ENCODE results near the gene MBD3.

Gene MBD3

DNA sequence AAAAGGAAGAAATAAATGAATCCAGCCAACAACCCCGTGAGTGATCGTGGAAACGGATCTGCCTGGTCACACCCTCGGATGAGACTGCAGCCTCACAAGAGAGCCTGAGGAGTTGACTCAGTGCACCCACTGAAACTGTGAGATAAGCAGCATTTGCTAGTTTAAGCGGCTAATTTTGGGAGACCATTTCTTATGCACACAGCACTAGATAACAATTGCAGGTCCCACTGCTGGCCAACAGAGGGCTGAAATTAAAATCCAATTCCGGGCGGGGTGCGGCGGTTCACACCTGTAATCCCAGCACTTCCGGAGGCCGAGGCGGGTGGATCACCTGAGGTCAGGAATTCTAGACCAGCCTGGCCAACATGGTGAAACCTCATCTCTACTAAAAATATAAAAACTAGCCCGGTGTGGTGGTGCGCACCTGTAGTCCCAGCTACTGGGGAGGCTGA lies 9.0 kb upstream of the MBD3 start:
- in situ Hi-C loops (cut with MboI; ENCODE audit: low sequenced_read_pairs), result no loop called here

DNA sequence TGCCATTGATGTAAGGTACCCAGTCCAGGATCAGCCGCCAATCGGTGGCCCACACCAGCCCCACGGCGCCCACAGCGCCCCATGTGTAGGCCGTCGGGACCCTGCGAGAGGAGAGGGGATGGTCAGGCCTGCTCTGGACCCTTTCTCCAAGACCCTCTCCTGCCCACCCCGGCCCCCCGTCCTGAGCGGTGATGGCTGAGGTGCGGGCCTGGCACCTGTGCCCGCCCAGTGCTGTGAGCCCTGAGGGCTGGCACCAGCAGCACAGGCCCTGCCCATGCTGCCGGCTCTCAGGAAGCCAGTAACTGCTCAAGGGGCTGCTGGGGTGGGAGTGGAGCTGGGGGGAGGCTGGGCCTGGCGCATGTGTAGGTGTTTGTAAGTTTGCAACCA lies 6.8 kb upstream of the MBD3 start:
- in situ Hi-C loops (cut with MboI; ENCODE audit: low sequenced_read_pairs), result no loop called here

DNA sequence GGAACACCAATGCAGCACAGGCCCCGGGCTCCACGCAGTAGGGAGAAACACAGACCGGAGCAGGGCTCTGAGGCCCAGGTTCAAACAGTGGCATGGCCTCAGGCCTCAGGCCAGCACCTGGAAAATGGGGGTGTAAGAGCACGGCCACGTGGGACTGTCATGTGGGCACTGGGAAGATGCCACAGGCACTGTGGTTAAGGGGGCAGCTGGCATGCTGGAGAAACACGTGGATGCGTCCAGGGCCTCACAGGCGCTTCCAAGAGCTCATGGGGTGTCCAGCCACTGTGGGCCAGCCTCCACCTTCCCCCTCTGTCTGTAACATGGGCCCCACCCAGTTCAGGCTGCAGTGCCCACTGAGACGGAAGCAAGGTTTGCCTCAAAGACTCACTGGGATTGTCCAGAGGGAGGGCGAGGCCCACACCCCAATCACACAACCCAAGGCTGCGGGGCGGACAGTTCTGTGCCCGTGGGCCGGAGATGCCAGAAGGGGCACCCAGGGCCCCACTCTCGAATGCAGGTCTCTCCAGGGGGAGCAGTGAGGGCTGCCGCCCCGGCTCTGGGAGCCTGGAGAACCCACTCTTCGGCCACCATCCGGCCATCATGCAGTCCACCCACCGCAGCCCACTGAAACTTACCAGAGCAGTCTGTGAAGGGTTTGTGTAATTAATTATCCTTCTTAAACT lies 6.3 kb upstream of the MBD3 start:
- in situ Hi-C loops (cut with MboI; ENCODE audit: low sequenced_read_pairs), result no loop called here

DNA sequence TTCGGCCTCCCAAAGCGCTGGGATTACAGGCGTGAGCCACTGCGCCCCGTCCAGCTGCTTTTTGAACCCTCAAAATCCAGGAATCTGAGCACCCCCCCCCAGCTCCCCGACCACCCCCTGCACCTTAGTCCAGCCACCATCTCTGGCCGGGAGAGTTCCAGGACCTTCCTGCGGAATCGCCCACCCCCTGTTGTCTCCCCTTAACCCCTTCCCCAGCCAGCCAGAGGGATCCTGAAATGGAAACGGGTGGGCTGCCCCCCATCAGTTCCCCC lies 772 bp upstream of the MBD3 start:
- in situ Hi-C loops (cut with MboI; ENCODE audit: low sequenced_read_pairs), result no loop called here

DNA sequence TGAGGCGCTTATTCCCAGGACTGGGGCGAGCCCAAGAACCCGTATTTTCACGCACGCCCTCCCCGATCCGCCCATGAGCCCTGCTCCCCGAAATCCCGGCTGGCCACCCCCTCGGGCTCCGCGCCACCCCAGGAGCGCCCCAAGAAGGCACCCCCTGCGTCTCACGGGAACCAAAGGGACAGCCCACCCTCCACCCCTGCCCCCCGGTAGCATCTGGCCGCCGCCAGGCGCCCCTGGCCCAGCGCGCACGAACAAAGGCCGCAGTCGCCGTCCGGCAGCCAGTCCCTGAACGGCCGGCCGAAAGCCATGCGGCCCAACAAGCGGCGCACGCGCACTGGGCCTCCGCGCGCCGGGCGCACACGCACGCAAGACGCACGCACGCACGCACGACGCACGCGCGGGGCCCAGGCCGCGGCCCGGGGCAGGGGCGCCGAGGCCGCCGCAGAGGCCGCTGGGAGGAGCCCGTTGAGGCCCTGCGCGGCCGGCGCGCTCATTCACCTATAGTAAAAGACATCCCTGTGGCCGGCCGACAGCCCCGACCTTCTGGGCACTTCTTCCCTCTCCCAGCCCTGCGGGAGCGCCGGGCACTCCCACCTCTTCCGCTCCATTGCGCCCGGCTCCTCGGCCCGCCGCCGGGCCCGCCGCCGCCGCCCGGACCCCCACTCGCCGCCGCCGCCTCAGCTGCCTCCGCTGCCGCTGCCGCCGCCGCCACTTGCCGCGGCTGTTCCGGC lies 476 bp downstream of the MBD3 start:
- in situ Hi-C loops (cut with MboI; ENCODE audit: low sequenced_read_pairs), result no loop called here

DNA sequence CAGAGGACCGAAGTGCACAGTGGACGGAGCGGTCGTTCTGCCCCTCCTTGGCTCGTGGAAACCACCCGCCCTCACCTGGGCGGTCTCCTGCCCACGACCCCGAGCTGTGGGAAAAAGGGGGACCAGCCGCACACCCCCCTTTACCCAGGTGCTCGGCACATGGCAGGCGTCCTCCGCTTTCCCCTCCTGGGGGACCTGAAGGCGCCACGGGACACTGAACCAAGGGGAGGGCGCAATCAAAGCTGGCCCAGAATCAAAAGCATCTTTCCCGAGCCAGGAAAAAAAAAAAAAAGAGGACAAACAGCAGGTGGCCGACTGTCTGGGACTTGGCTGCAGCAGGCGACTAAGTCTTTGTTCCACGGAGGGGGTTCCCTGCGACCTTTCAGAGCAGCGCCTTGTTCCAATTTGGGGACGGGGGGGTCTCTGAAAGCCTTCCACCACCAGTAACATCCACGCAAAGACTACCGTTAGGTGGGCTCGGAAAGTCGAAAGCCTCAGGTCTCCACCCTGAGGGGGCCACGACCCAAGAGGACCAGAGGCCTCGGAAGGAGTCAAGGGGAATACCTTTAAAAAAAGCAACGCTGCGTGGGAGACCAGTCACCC lies 1.1 kb downstream of the MBD3 start:
- in situ Hi-C loops (cut with MboI; ENCODE audit: low sequenced_read_pairs), result no loop called here

DNA sequence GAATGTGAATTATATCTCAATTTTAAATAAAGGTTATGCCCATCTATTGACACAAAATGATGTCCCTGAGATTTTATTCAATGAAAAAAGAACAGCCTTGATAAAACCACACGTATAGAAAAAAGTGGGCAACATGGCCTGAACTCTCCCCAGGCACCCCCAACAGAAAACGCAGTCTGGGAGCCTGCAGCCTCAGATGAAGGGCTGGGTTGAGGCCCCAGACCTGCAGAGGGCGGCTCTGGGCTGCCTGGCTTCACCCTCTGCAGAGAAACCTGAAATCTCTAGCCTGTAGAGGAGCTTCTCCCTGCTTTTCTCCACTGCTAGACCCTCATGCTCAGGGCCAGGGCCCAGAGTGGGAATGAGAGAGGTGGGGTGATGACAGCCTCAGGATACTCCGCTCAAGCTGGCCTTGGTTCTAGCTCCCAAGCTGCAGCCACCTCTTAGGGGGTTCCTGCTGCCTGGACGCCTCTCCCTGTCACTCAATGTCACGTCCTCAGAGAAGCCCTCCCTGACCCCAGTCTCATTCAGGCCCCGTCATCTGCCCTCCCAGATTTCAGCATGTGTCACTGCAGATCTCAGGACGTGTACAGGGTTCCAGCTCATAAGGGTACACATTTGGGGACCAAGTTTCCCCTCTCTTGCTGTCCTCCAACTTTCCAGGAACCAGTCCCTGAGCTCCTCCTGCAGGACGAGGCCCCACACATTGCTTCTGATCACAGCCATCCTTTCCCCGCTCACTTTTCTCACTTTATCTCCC lies 1.8 kb downstream of the MBD3 start:
- in situ Hi-C loops (cut with MboI; ENCODE audit: low sequenced_read_pairs), result no loop called here

DNA sequence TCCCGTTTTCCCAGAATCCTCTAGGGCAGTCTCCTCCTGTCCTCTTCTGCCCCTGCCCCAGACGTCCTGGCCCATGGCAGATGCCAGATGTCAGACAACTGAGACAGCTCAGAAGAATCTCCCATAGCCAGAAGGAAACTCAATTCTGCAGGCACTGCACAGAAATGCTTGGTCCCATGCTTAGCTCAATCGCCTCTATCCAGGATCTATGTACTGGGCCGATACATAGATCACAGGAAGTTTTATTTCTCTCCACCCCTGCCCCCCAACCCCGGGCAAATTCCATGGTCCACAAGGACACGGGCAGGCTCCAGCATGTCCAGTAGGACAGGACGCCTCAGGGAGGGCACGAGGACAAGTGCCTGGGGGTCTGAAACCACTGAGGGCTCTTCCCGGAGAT lies 4.8 kb downstream of the MBD3 start:
- in situ Hi-C loops (cut with MboI; ENCODE audit: low sequenced_read_pairs), result no loop called here

DNA sequence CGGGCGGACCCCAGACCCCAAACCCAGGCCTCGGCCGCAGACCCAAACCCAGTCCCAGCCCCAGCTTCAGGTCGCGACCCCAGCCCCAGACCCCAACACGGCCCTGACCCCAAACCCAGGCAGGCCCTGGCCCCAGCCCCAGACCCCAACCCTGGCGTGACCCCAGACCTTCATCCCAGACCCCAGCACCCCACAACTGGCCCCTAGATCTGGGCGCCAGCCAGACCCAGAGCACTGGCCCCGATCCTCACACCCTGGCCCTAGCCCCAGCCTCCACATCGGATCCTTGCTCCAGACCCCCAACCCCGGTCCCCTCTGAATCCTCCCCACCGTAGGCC lies 7.5 kb downstream of the MBD3 start:
- in situ Hi-C loops (cut with MboI; ENCODE audit: low sequenced_read_pairs), result no loop called here

DNA sequence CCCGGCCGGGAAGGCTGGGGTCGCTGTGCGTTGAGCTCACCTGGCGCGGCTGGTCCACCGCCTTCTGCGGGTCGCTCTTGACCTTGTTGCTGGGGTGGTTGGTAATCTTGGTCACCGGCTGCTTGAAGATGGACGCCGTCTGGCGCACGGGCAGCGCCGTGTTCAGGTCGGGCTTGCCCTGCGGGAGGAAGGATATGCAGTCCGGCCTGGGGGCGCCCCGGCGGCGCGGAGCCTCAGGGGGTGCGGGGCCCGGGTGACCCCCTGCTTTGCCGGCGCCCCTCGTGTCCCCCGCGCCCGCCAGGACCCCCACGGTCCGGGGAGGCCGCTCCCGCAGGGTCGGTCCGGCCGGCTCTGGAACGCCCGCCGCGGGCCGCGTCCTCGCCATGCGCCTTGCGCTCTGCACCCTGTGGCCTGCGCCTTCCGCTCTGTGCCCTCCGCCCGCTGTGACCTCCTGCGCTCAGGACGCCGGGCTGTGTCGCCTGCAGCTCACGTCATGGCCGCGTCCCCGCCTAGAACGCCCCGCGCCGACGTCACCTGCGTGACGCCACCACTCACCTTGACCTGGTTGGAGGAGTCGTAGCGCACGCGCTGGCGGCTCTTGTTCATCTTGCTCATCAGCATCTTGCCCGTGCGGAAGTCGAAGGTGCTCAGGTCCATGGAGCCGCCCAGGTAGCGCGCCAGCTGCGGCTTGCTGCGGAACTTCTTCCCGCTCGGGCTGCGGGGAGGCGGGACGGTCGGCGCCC lies 8.0 kb downstream of the MBD3 start:
- in situ Hi-C loops (cut with MboI; ENCODE audit: low sequenced_read_pairs), result no loop called here

DNA sequence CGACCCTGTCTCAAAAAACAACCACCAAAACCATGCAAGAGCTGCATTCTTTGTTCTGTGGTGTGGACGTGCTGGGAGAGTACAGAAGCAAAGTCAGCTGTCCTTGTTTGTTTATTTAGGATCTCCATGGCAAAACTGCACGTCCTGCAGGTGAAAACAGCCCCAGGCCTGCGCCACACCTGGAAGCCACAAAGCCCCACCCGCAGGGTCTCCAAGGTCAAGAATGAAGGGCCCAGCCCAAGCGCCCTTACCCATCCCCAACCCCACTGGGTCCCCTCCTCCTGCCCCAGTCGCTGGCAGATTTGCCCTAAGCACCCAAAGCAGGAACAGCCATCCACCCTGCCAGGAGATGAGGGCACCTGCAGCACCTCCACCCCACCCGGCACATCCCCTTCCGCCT lies 10.5 kb downstream of the MBD3 start:
- in situ Hi-C loops (cut with MboI; ENCODE audit: low sequenced_read_pairs), result no loop called here

DNA sequence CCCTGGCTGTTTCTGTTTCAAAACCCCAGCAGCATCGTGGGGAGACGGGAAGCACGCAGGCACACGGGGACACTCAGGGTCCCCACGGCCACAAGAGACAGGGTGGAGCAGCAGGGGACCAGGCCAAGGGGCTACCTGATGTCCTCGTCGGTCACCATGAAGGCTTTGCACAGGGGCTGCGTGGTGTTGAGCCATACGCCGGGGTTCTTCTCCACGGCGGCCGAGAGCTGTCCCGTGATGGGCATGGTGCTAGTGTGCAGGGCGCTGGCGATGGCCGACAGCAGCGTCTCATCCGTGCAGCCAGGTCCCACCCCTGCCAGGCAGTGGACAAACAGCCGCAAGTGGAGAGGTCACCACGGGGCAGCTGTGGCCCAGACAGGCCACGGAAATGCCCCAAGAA lies 11.7 kb downstream of the MBD3 start:
- in situ Hi-C loops (cut with MboI; ENCODE audit: low sequenced_read_pairs), result no loop called here

DNA sequence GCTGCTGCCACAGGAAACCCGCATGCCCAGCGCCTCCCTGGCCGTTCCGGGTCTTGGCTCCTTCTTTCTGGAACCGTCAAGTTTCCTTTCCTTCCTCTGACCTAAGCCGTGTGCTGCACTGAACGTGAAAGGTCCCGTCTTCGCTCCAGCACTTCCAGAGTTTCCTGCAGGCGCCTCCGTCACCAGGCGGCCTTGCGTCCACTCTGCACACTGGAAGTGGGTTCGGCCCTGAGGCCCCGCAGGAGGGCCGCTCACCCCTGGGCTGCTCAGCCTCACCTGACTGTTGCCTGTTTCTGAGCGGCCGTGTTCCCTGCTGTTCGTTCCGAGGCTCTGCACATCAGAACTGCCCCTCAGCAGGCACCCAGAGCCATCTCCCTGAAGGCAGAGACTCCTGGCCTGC lies 12.3 kb downstream of the MBD3 start:
- in situ Hi-C loops (cut with MboI; ENCODE audit: low sequenced_read_pairs), result no loop called here

DNA sequence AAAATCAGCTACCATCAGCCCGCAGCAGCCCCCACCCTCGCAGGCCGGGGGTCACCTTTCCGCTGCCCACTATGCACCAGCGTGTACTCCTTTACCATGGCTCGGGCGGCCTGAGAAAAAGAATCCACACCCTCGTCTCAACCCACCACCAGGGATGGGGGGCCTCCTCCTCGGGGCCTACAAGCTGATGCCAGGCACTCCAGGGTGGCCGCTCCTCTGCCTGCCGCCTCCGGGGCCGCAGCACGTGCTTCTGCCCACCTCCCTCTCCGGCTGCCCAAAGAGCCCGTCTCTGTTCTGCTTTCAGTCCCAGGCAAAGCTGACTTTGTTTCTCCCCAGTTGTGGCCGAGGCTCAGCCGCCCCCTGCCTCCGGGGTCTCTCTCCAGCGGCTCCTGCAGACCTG lies 13.4 kb downstream of the MBD3 start:
- in situ Hi-C loops (cut with MboI; ENCODE audit: low sequenced_read_pairs), result no loop called here

DNA sequence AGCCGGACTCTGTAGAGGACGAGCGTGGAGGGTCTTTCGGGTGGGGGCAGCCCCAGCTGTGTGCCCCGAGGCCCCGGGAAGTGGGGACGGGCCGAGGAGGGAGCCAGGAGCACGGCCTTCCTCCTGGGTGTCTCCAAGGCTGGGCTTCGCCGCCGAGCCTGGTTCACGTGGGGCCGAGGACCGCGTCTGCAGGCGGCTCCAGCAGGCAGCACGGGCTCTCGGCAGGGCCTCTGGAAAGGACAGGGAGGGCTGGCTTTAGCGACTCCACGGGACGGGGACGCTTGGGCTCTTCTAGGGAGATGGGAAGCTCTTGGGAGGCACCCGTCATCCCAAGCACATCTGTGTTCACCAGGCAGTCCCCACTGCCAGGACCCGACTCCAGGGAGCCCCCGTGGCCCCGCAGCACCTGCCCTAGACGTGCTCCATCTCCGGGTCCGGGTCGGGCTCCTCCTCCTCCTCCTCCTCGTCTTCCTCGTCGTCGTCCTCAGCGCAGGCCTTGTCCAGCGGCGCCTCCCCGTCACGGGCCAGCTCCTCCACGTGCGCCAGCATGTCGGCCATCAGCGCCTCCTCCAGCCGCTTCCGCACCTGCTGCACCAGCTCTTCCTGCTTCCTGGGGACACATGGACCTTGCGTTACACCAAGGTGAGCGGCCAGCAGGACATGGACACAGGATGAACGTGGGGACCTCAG lies 14.6 kb downstream of the MBD3 start:
- in situ Hi-C loops (cut with MboI; ENCODE audit: low sequenced_read_pairs), result no loop called here

DNA sequence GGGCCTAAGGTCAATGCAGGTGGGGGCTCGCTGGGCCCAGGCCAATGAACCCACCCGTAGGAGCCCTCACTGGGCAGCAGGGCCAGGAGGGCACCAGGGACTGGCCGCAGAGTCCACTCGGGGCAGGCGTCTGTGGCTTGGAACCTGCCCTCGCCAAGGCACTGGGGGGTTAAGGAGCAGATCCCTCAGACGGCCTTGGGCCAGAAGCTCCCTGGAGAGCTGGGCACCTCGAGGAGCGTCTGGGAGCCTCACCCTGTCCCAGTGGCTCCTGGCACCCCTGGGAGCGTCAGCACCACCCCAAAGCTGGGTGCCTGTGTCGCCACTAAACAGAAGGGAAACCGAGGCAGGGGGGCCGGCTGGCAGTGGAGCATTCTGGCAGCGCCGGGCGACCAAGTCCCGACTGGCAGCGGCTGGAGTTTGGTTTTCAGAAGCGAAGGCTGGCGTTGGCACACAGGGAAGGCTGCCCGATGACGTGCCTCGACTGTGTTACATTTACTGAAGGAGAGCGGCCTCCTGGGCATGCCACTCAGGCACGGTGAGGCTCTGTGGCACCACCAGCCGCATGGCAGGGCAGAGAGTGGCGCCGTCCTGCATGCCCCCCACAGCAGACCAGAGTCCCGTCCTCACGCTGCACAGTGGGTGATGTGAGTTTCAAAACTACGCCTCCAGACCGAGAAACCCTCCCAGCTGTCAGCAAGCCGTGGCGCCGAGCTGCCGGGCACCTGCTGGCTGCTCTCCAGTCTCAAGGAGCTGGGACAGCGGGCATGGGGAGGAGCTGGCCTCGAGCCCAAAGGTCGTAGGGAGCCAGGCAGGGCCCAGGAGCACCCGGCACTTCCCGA lies 15.4 kb downstream of the MBD3 start:
- in situ Hi-C loops (cut with MboI; ENCODE audit: low sequenced_read_pairs), result no loop called here

DNA sequence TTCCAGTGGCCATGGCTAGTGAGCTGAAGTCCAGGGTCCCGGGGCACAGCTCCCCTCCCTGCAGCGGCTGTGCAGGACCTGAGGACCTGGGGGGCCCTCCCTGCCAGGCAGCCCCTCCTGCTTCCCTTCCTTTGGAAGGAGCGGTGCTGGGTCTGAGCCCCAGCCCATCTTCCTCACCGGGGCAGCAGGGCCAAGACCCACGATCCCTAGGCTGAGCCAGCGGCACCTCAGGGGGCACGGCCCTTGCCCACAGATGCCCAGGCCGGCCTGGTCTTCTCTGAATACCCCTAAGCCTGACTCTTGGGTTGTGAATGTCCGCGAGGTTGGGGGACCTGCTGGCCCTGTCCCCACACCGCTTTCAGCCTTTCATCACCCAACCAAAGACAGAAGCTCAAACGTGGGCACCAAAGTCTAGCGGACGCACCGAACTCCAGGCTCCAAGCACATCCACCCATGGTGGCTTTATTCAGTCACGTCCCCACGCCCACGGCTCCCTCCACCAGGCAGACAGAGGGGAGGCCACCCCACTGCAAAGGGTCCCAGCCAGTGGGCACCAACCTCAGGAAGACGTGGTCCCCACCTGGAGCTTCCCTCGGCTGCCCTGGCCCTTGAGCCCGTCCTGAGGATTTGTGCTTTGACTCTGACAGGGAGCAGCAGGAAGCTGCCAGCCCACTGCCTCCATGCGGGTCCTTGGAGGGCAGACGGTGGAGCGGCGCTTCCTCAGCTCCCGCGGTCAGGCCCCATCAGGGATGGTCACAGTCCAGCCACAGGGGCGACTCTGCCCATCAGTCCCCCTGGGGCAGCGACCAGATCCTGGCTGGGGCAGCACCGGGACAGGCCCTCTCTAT lies 16.2 kb downstream of the MBD3 start:
- in situ Hi-C loops (cut with MboI; ENCODE audit: low sequenced_read_pairs), result no loop called here

DNA sequence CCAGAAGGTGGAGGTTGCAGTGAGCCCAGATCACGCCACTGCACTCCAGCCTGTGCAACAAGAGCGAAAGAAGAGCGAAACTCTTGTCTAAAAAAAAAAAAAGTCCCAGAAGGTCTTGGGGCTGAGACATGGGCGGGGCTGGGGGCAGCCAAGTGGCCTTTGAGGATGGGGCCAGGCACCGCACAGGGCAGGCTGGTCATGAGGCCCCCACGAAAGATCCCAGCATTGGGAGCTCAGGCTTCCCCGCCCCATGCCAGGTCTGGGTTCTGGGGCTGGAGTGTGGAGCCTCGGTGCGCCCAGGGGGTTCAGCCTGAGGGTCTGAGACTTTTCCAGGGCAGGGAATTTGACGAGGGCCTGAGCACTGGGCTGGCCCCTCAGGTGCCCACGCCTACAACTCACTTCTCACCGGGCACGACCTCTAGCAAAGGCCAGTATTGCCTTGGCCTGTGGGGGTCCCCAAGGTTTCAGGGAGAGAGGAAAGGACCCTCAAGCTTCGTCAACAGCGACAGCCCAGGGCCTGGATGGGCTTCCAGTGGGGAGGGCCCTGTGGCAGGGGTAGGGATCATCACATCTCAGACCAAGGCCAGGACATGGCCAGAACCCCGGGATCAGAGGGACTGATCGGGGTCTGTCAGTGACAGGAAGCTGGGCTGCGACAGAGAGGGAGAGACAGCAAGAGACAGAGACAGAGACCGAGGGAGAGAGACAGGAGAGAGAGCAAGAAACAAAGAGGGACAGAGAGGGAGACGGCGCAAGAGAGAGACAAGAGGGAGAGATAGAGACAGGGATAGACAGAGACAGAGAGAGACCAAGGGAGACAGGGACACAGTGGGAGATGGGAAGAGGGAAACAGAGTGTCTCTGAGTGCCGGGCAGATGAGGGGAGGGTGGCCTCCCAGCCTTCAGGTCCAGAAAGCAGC lies 17.1 kb downstream of the MBD3 start:
- in situ Hi-C loops (cut with MboI; ENCODE audit: low sequenced_read_pairs), result no loop called here
